ENCODE measurements around the gene KCNJ5.
A peak's percentile ranks its signal among the peaks of the same experiment; 100 is the strongest.

The KCNJ5 gene

GRCh38 chr11:128900468-128900867, 9.3 kb downstream of the KCNJ5 start:
- no peaks in the 10 kb centered on the region for H3K36me3 ChIP-seq (ENCODE audit: control insufficient read depth, low read depth, low read length)
- H3K27me3 ChIP-seq (ENCODE audit: control insufficient read depth, insufficient read depth, low read length), result peaks cover 81% of the 10 kb centered on the region
- no peak overlapping the region for H3K9ac ChIP-seq (ENCODE audit: low read length)
- peaks cover 32% of the 10 kb centered on the region for H3K4me1 ChIP-seq (ENCODE audit: control insufficient read depth, low read depth, low read length)
- H3K4me3 ChIP-seq (ENCODE audit: low read length), result no peak overlapping the region
- no peaks in the 10 kb centered on the region for H3K9me3 ChIP-seq (ENCODE audit: control insufficient read depth, low read depth, low read length)
- no peak overlapping the region for H3K27ac ChIP-seq (ENCODE audit: low read length)

GRCh38 chr11:128901653-128902514, 10.7 kb downstream of the KCNJ5 start:
- H3K27me3 ChIP-seq (ENCODE audit: control insufficient read depth, insufficient read depth, low read length), result peaks cover 94% of the 10 kb centered on the region
- peak overlapping the region; percentile 45 for H3K4me3 ChIP-seq (ENCODE audit: low read length)
- H3K4me1 ChIP-seq (ENCODE audit: control insufficient read depth, low read depth, low read length), result peaks cover 32% of the 10 kb centered on the region
- H3K36me3 ChIP-seq (ENCODE audit: control insufficient read depth, low read depth, low read length), result no peaks in the 10 kb centered on the region
- H3K9me3 ChIP-seq (ENCODE audit: control insufficient read depth, low read depth, low read length), result no peaks in the 10 kb centered on the region
- H3K9ac ChIP-seq (ENCODE audit: low read length), result no peak overlapping the region
- H3K27ac ChIP-seq (ENCODE audit: low read length), result no peak overlapping the region

GRCh38 chr11:128902515-128903066, 11.4 kb downstream of the KCNJ5 start:
- Histone ChIP-seq H3K4me3 (ENCODE audit: low read length) (peak overlapping the region; percentile 45), H3K27ac (ENCODE audit: low read length) (no peak overlapping the region), H3K4me1 (ENCODE audit: control insufficient read depth, low read depth, low read length) (peaks cover 32% of the 10 kb centered on the region), H3K36me3 (ENCODE audit: control insufficient read depth, low read depth, low read length) (no peaks in the 10 kb centered on the region), H3K27me3 (ENCODE audit: control insufficient read depth, insufficient read depth, low read length) (peaks cover 97% of the 10 kb centered on the region), H3K9me3 (ENCODE audit: control insufficient read depth, low read depth, low read length) (no peaks in the 10 kb centered on the region), H3K9ac (ENCODE audit: low read length) (no peak overlapping the region)

GRCh38 chr11:128903248-128904061, 12.3 kb downstream of the KCNJ5 start:
- Histone ChIP-seq H3K27ac (ENCODE audit: low read length) (no peak overlapping the region), H3K9ac (ENCODE audit: low read length) (no peak overlapping the region), H3K4me3 (ENCODE audit: low read length) (peak overlapping the region; percentile 58), H3K4me1 (ENCODE audit: control insufficient read depth, low read depth, low read length) (peaks cover 32% of the 10 kb centered on the region), H3K36me3 (ENCODE audit: control insufficient read depth, low read depth, low read length) (no peaks in the 10 kb centered on the region), H3K9me3 (ENCODE audit: control insufficient read depth, low read depth, low read length) (no peaks in the 10 kb centered on the region), H3K27me3 (ENCODE audit: control insufficient read depth, insufficient read depth, low read length) (peaks cover 100% of the 10 kb centered on the region)

DNA sequence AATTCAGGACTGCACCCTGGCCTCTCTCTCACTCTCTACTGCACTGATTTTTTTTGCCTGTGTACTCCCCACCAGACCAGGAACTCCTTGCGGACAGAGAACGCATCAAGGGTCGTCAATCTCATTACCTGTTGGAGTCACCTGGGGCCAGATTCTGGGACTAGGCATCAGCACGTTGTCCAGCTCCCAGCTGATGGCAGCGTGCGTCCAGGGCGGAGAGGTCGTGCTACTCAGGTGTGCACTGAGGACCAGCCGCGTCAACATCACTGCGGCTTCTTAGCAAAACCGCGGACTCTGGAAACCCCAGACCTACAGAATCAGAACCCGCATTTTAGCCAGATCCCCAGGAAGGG, 13.1 kb downstream of the KCNJ5 start:
- H3K9ac ChIP-seq (ENCODE audit: low read length), result no peak overlapping the region
- peaks cover 100% of the 10 kb centered on the region for H3K27me3 ChIP-seq (ENCODE audit: control insufficient read depth, insufficient read depth, low read length)
- peaks cover 32% of the 10 kb centered on the region for H3K4me1 ChIP-seq (ENCODE audit: control insufficient read depth, low read depth, low read length)
- H3K36me3 ChIP-seq (ENCODE audit: control insufficient read depth, low read depth, low read length), result no peaks in the 10 kb centered on the region
- no peaks in the 10 kb centered on the region for H3K9me3 ChIP-seq (ENCODE audit: control insufficient read depth, low read depth, low read length)
- peak overlapping the region; percentile 58 for H3K4me3 ChIP-seq (ENCODE audit: low read length)
- H3K27ac ChIP-seq (ENCODE audit: low read length), result no peak overlapping the region

DNA sequence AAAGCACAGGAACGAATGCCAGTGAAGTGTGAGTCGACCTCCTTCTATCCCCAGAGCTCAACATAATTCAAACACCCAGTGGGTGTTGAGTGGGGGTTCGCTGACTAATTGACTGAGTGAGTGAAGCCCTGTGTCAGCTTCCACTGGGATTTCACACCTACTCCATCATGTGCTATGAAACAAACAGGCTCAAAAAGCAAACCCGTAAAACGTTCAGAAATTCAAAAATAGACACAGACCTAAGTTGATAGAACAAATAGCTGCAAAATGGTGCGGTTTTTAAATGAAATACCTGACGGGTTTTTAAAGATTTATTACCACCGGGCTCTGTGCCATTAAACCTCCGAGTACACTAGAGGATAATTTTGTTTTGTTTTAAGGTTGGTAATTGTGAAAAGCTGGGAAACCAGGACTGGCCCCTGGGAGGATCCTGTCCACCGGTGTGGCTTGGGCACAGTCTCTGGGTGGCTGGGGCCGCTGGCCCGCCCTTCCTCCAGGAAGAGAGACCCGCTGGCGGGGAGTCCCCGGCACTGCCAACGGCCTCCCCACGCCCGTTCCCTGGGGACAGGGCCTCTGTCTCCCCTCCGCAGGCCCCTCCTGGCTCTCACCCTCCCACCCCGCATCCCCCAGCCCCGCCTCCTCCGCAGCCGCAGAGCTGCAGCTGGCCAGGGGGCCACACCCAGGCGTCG, 13.6 kb downstream of the KCNJ5 start:
- Histone ChIP-seq H3K4me3 (ENCODE audit: low read length) (peak overlapping the region; percentile 58), H3K36me3 (ENCODE audit: control insufficient read depth, low read depth, low read length) (no peaks in the 10 kb centered on the region), H3K4me1 (ENCODE audit: control insufficient read depth, low read depth, low read length) (peaks cover 32% of the 10 kb centered on the region), H3K9ac (ENCODE audit: low read length) (no peak overlapping the region), H3K9me3 (ENCODE audit: control insufficient read depth, low read depth, low read length) (no peaks in the 10 kb centered on the region), H3K27me3 (ENCODE audit: control insufficient read depth, insufficient read depth, low read length) (peaks cover 96% of the 10 kb centered on the region), H3K27ac (ENCODE audit: low read length) (no peak overlapping the region)

DNA sequence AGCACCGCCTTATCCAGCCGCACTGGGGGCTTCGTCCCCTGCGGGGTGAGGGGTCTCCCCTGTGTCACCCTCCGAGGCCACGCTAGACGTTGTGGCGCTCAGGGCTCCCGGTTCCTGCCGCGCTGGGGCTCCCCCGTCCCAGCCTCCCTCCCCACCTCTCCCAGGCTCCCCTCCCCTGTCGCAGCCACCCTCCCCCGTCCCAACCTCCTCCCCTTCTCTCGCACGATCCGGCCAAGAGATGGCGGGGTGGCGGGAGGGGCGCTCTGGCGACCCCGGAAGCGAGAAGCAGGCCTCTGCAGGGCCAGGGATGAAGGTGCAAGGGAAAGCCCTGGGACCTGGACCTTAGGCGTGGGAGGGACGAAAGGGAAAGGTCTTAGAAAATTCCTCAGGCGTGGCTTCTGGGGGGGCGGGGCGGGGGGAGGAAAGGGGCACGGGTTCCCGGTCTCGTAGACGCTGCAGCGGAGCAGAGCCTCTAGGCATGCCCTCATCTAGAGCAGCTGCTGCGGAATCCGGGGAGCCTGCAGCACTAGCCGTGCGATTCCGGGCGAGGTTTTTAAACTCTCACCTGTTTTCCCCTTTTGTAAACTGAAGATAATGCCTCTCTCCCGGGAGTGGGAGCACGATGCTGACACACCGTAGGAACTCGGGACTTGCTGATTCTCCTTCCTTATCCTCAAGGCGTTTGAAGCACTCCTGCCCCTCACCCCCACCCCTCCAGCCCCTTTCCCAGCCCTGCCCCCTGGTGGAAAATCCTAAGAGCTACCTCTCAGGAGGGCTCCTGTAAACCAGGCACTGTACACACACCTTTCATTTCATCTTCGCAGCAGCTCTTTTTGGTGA, 14.4 kb downstream of the KCNJ5 start:
- H3K27me3 ChIP-seq (ENCODE audit: control insufficient read depth, insufficient read depth, low read length), result peaks cover 88% of the 10 kb centered on the region

DNA sequence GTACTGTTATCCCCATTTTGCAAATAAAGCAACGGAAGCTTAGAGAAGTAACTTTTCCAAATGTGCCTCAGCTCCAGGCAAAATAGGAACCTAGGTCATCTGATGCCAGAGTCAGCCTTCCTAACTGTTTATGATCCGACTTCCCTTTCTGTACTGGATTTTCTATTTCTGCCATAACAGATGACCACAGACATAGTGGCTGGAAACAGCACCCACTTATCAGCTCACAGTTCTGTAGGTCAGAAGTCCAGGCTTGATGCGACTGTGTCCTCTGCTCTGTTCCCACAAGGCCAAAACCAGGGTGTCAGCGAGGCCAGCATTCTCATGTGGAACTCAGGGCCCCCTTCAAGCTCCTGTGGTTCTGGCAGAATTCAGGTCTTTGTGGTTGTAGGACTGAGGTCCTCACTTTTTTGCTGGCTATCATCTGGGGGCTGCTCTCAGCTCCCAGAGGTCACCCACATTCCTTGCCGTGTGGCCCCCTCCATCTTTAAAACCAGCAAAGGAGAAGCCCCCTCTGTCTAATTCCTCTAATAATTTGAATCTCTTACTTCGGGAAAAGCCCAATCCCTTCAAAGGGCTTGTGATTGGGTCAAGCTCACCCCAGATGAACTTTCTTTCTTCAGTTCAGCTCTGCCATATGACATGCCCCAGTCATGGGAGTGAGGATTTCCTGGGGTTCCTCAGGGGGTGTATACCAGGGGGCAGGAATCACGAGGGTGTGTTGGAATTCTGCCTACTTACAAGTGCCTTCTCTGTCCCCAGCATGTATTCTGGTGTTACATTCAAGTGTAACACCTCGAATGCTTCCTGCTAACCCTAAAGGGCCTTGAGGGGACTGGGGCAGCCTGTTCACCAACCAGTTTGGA, 15.3 kb downstream of the KCNJ5 start:
- Histone ChIP-seq H3K9me3 (ENCODE audit: control insufficient read depth, low read depth, low read length) (no peaks in the 10 kb centered on the region), H3K4me3 (ENCODE audit: low read length) (peak overlapping the region; percentile 58), H3K36me3 (ENCODE audit: control insufficient read depth, low read depth, low read length) (no peaks in the 10 kb centered on the region), H3K9ac (ENCODE audit: low read length) (no peak overlapping the region), H3K27me3 (ENCODE audit: control insufficient read depth, insufficient read depth, low read length) (peaks cover 79% of the 10 kb centered on the region), H3K4me1 (ENCODE audit: control insufficient read depth, low read depth, low read length) (peaks cover 32% of the 10 kb centered on the region), H3K27ac (ENCODE audit: low read length) (no peak overlapping the region)

More for the DNA sequence above, 14.4 kb downstream of the KCNJ5 start:
- H3K4me3 ChIP-seq (ENCODE audit: low read length), result peak overlapping the region; percentile 58
- H3K27ac ChIP-seq (ENCODE audit: low read length), result no peak overlapping the region
- no peaks in the 10 kb centered on the region for H3K36me3 ChIP-seq (ENCODE audit: control insufficient read depth, low read depth, low read length)
- no peak overlapping the region for H3K9ac ChIP-seq (ENCODE audit: low read length)
- no peaks in the 10 kb centered on the region for H3K9me3 ChIP-seq (ENCODE audit: control insufficient read depth, low read depth, low read length)
- H3K4me1 ChIP-seq (ENCODE audit: control insufficient read depth, low read depth, low read length), result peaks cover 32% of the 10 kb centered on the region

DNA sequence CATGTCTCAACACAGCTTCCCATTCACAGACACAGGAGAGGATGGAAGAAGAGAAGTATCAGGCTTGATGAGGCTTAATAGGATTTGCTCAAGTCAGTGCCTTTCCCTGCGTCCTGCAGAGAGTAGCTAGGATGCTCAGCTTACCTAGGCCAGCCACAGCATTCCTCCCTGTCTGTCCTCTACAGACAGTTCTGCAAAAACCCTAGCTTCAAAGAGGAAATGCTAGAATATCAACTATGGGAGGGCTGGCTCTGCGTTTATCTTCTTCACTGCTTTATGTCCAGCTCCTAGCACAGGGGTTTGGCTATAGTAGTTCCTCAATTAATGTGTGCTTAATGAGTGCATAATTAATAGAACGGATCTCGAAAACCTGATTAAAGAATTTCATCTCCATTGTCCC, 16.4 kb downstream of the KCNJ5 start:
- peaks cover 68% of the 10 kb centered on the region for H3K27me3 ChIP-seq (ENCODE audit: control insufficient read depth, insufficient read depth, low read length)
- peaks cover 21% of the 10 kb centered on the region for H3K4me1 ChIP-seq (ENCODE audit: control insufficient read depth, low read depth, low read length)
- H3K36me3 ChIP-seq (ENCODE audit: control insufficient read depth, low read depth, low read length), result no peaks in the 10 kb centered on the region
- no peak overlapping the region for H3K9ac ChIP-seq (ENCODE audit: low read length)
- no peak overlapping the region for H3K4me3 ChIP-seq (ENCODE audit: low read length)
- no peak overlapping the region for H3K27ac ChIP-seq (ENCODE audit: low read length)
- no peaks in the 10 kb centered on the region for H3K9me3 ChIP-seq (ENCODE audit: control insufficient read depth, low read depth, low read length)

All from iPS-18a (cell line).